Stomach (tissue), 9 donors: ENCODE measurements around the gene PCNT. TPM values are rescaled to one million over a fixed set of nuclear protein-coding genes. Genes with fewer than 3 reads are reported as not detected.

Experiments used
- DNase-seq, 2 donors: peaks; one replicate each; pipeline versions ENCODE4 v3.0.0 to v3.0.0-alpha.2; 2013 to 2019
- H3K27ac ChIP-seq, 5 donors: fragments of 200-600 bp in 4 of 5; sonication (generic) in 4 of 5; one replicate each; pipeline ENCODE4 v1.5.1; 2013 to 2019; ENCODE audit warnings: mild to moderate bottlenecking in 1 of 5, moderate library complexity in 1 of 5
- H3K27me3 ChIP-seq, 3 donors: fragments of 200-600 bp; sonication (generic); one replicate each; pipeline ENCODE4 v1.5.1; 2017 to 2019; ENCODE audit warnings: mixed run types in 1 of 3
- H3K36me3 ChIP-seq, 4 donors: fragments of 200-600 bp; sonication (generic); 1 replicate in 3 of 4; 2 replicates in 1 of 4; pipeline ENCODE4 v1.5.1; 2016 to 2019
- H3K4me1 ChIP-seq, 4 donors: fragments of 200-600 bp; sonication (generic); one replicate each; pipeline ENCODE4 v1.5.1; 2016 to 2019
- H3K4me3 ChIP-seq, 4 donors: fragments of 200-600 bp; sonication (generic) in 3 of 4; one replicate each; pipeline ENCODE4 v1.5.1; 2016 to 2019; ENCODE audit warnings: mild to moderate bottlenecking in 1 of 4
- H3K9me3 ChIP-seq, 4 donors: fragments of 200-600 bp; sonication (generic); one replicate each; pipeline ENCODE4 v1.5.1; 2016 to 2019
- EP300 ChIP-seq: sonication (generic); formaldehyde crosslinking; IDR thresholded peaks from one replicate; pipeline ENCODE4 v1.6.1; 2017; ENCODE audit warnings: antibody characterized with exemption
- POLR2A ChIP-seq, 4 donors: fragments of 450-650 bp; IDR thresholded peaks; one replicate each; pipeline ENCODE4 v1.6.1; 2016; ENCODE audit warnings: antibody characterized with exemption in 4 of 4, control low read depth in 2 of 4, mild to moderate bottlenecking in 1 of 4, moderate library complexity in 1 of 4
- POLR2AphosphoS5 ChIP-seq, 3 donors: sonication (generic); formaldehyde crosslinking; IDR thresholded peaks; one replicate each; pipeline ENCODE4 v1.6.1; 2016; ENCODE audit warnings: antibody characterized with exemption in 3 of 3
- WGBS, 5 donors: extraction: QIAGEN DNeasy Blood & Tissue Kit in 3 of 5; methylation state at CpG; one replicate each; pipeline versions ENCODE4 v1.1.5 to v1.1.7; 2013 to 2018; 5-methylcytosine and 5-hydroxymethylcytosine counted together
- intact Hi-C: fragments of 100-400 bp; cut with DNase I; formaldehyde crosslinking; loops from one replicate; pipeline ENCODE4 v1.15.1; 2023; ENCODE audit warnings: low total_unique reads
- polyA plus RNA-seq, 3 donors: library from polyadenylated mRNA; stranded (reverse); fragments of 200-250 nt; gene quantifications; one replicate each; pipeline ENCODE4 v1.2.3, GENCODE V29; 2013
- total RNA-seq, 5 donors: library from RNA; depleted of rRNA; stranded (reverse); fragments of >200 nt; gene quantifications; one replicate each; pipeline versions ENCODE4 v1.1.0 to v1.2.3, GENCODE V29; 2014 to 2016
- TF ChIP-seq, protein P1 (sequence below), 7 experiments: fragments of 450-650 bp in 4 of 7; fragments of 200-600 bp in 3 of 7; sonication (generic) in 3 of 7; IDR thresholded peaks; one replicate each; pipeline ENCODE4 v1.5.1; 2016 to 2019; ENCODE audit warnings: antibody characterized with exemption in 7 of 7, control low read depth in 2 of 7, mild to moderate bottlenecking in 1 of 7
- donor health status: healthy with polysubstance abuse.
- donor health status: Bipolar disorder and iron deficiency.
- donor health status: healthy.

The PCNT gene
- total and polyA plus RNA-seq, 8 donors, result 4.7 to 133 (median 38.4) TPM

DNA sequence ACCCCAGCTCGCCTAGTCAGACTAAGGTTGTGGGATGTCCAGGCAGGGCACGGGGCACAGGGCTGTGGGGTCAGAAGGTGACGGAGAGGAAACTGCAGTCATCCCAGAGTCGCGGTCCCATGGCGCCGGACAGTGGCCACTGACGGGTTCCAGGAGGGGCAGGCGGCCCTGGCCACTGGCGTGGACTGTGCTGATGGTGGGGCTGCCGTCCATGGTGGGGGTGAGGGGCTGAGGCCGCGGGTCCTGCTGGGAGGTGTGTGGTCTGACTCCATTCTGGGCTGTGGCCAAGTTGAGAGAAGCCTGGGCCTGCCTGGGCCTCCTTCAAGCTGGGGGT lies 32.0 kb downstream of the PCNT start:
- no peak for TF ChIP-seq POLR2AphosphoS5 (IDR thresholded peaks at IDR 0.05)
- TF ChIP-seq, protein P1, sequence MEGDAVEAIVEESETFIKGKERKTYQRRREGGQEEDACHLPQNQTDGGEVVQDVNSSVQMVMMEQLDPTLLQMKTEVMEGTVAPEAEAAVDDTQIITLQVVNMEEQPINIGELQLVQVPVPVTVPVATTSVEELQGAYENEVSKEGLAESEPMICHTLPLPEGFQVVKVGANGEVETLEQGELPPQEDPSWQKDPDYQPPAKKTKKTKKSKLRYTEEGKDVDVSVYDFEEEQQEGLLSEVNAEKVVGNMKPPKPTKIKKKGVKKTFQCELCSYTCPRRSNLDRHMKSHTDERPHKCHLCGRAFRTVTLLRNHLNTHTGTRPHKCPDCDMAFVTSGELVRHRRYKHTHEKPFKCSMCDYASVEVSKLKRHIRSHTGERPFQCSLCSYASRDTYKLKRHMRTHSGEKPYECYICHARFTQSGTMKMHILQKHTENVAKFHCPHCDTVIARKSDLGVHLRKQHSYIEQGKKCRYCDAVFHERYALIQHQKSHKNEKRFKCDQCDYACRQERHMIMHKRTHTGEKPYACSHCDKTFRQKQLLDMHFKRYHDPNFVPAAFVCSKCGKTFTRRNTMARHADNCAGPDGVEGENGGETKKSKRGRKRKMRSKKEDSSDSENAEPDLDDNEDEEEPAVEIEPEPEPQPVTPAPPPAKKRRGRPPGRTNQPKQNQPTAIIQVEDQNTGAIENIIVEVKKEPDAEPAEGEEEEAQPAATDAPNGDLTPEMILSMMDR (IDR thresholded peaks at IDR 0.05), result no peak
- H3K27ac ChIP-seq, result no peak overlapping the region
- no peaks in the 10 kb centered on the region for H3K27me3 ChIP-seq
- no peaks in the 10 kb centered on the region for H3K9me3 ChIP-seq
- intact Hi-C loops, result no loop called here
- H3K4me3 ChIP-seq, result no peak overlapping the region
- H3K36me3 ChIP-seq, result peaks cover 68 to 98% (median 95%) of the 10 kb centered on the region in 4 donors
- WGBS, 5 donors, result 91 to 98% (median 95%) methylated on average over 11 to 13 of the region's 13 CpGs
- no peaks in the 10 kb centered on the region for H3K4me1 ChIP-seq
- DNase-seq, result no peak

DNA sequence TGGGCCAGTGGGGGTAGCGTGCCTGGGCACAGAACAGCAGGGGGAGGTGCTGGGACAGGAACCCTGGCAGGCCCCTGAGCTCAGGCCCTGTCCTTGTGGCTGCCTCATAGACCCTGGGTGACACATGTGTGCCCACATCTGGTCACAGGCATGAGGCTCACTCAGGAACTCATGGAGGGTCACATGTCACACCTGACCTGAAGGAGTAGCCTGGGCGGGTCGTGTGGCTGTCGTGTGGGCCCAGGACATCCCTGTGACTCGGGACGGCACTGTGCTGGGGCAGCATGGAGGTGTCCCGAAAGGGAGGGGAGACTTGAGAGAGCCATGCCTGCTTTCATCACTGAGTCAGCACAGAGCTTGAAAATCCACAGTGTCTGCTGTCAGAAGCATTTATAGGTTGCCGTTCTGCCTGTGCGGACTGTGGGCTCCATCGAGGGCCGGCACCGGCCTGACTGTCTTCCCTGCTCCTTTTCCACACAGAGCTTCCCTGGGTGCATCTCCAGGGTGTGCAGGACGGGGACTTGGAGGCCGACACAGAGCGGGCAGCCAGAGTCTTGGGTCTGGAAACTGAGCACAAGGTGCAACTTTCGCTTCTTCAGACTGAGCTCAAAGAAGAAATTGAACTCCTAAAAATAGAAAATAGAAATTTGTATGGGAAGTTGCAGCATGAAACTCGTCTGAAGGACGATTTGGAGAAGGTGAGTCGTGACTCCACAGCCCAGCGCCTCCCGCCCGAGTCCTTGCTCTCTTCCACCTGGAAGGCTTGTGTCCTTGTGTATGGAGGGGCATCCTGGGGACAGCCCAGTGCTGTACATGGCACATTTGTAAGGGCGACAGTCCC lies 32.8 kb downstream of the PCNT start:
- WGBS, 5 donors, result 87 to 91% (median 91%) methylated on average over 17 to 23 of the region's 23 CpGs
- Histone ChIP-seq H3K4me3 (no peak overlapping the region), H3K9me3 (no peaks in the 10 kb centered on the region), H3K27me3 (no peaks in the 10 kb centered on the region), H3K4me1 (no peaks in the 10 kb centered on the region), H3K27ac (no peak overlapping the region), H3K36me3 (peaks cover 63 to 98% (median 95%) of the 10 kb centered on the region in 4 donors)
- DNase-seq, result no peak
- intact Hi-C loops, result no loop called here
- TF ChIP-seq POLR2AphosphoS5 (IDR thresholded peaks at IDR 0.05), result no peak

DNA sequence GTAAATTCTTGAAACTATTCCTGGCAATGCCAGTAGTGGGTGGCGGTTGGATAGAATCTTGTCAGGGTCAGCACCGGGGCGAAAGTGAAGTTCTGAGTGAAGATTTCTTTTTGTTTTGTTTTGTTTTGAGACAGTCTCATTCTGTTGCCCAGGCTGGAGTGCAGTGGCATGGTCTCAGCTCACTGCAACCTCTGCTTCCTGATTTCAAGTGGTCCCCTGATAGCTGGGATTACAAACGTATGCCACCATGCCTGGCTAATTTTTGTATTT lies 33.3 kb downstream of the PCNT start:
- Histone ChIP-seq H3K4me1 (no peaks in the 10 kb centered on the region), H3K9me3 (no peaks in the 10 kb centered on the region), H3K27ac (no peak overlapping the region), H3K27me3 (no peaks in the 10 kb centered on the region), H3K4me3 (no peak overlapping the region), H3K36me3 (peaks cover 57 to 98% (median 95%) of the 10 kb centered on the region in 4 donors)
- no peak for DNase-seq
- 87 to 90% (median 89%) methylated on average over 4 of the region's 4 CpGs for WGBS, 5 donors
- intact Hi-C loops, result no loop called here
- TF ChIP-seq POLR2A (IDR thresholded peaks at IDR 0.05) (no peak), EP300 (no peak), POLR2AphosphoS5 (IDR thresholded peaks at IDR 0.05) (no peak)
- TF ChIP-seq, protein P1 (IDR thresholded peaks at IDR 0.05), result no peak

DNA sequence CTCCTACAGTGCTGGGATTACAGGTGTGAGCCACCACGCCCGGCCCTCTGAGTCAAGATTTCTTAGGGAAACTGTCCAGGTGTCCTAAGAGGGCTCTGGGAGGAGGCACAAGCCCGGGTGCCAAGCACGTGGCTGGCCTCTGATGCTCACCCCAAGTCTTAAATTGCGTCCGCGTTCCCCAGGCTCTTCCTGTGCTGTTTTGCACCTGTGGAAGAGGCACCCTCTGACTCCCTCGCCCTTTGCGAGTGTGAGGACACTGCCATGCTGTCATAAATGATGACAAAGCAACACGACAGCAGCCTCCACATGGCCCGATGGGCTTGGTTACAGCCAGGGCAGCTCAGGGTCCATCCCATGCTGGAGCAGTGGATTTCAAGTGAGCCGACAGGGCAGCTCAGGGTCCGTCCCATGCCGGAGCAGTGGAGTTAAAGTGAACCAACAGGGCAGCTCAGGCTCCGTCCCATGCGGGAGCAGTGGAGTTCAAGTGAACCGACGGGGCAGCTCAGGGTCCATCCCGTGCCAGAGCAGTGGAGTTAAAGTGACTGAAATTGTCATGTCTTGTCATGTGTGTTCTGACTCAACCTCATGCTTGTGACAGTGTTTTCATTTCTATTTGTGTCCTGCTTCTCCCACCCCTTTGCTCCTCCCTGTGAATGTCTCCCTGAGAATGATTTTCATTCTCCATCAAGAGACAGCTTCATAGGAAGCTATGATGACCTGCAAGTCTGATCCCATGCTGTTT lies 33.9 kb downstream of the PCNT start:
- Histone ChIP-seq H3K9me3 (no peaks in the 10 kb centered on the region), H3K36me3 (peaks cover 58 to 98% (median 95%) of the 10 kb centered on the region in 4 donors), H3K27ac (no peak overlapping the region), H3K27me3 (no peaks in the 10 kb centered on the region), H3K4me1 (no peaks in the 10 kb centered on the region), H3K4me3 (no peak overlapping the region)
- intact Hi-C loops, result no loop called here
- DNase-seq, result no peak
- TF ChIP-seq, protein P1 (IDR thresholded peaks at IDR 0.05), result no peak
- 92 to 95% (median 95%) methylated on average over 19 of the region's 19 CpGs for WGBS, 5 donors

DNA sequence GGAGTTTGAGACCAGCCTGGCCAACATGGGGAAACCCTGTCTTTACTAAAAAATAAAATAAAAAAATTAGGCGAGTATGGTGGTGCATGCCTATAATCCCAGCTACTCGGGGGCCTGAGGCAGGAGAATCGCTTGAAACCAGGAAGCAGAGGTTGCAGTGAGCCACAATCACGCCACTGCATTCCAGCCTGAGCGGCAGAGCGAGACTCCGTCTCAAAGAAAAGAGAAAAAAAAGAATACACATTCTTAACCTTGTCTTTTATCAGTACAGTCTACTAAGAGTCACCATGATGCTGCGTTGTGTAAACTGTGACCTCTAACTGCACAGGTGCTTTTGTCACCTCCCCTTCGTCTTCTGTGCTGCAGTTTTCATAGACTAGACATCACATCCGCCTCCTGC lies 37.2 kb downstream of the PCNT start:
- intact Hi-C loops, result no loop called here
- H3K36me3 ChIP-seq, result peaks cover 46 to 95% (median 94%) of the 10 kb centered on the region in 4 donors

More for the DNA sequence above, 37.2 kb downstream of the PCNT start:
- Histone ChIP-seq H3K27me3 (no peaks in the 10 kb centered on the region), H3K4me1 (no peaks in the 10 kb centered on the region), H3K27ac (no peak overlapping the region), H3K4me3 (no peak overlapping the region), H3K9me3 (no peaks in the 10 kb centered on the region)
- 87 to 95% (median 92%) methylated on average over 10 of the region's 10 CpGs for WGBS, 5 donors
- TF ChIP-seq EP300 (no peak), POLR2AphosphoS5 (IDR thresholded peaks at IDR 0.05) (no peak), POLR2A (IDR thresholded peaks at IDR 0.05) (no peak)
- TF ChIP-seq, protein P1 (IDR thresholded peaks at IDR 0.05), result no peak
- DNase-seq, result no peak
